Trophoblast cell (in vitro differentiated cells and primary cell): ENCODE data around the gene RGL1.

Source experiments
- DNase-seq, 2 donors: peaks; one replicate each; pipeline ENCODE4 v3.0.0-alpha.2; 2016
- H2AFZ ChIP-seq: 2 replicates; pipeline ENCODE4 v1.6.1; 2013; ENCODE audit warnings: low read length, moderate library complexity, mild to moderate bottlenecking; ENCODE audit not compliant: insufficient read depth, poor library complexity
- H2AK5ac ChIP-seq: 2 replicates; pipeline ENCODE4 v1.6.1; 2013; ENCODE audit warnings: mild to moderate bottlenecking, low read length
- H2BK120ac ChIP-seq: 2 replicates; pipeline ENCODE4 v1.6.1; 2013; ENCODE audit warnings: low read length, mild to moderate bottlenecking, moderate library complexity; ENCODE audit not compliant: insufficient read depth, poor library complexity
- H2BK12ac ChIP-seq: 2 replicates; pipeline ENCODE4 v1.6.1; 2013; ENCODE audit warnings: mild to moderate bottlenecking, low read length, moderate library complexity
- H2BK5ac ChIP-seq: 2 replicates; pipeline ENCODE4 v1.6.1; 2013; ENCODE audit warnings: low read length, low read depth, moderate library complexity, mild to moderate bottlenecking; ENCODE audit not compliant: poor library complexity
- H3K14ac ChIP-seq: 2 replicates; pipeline ENCODE4 v1.6.1; 2013; ENCODE audit warnings: mild to moderate bottlenecking, low read length
- H3K18ac ChIP-seq: 2 replicates; pipeline ENCODE4 v1.6.1; 2013; ENCODE audit warnings: mild to moderate bottlenecking, low read length
- H3K23ac ChIP-seq: 2 replicates; pipeline ENCODE4 v1.6.1; 2013; ENCODE audit warnings: low read length
- H3K27ac ChIP-seq: 2 replicates; pipeline ENCODE4 v1.5.1; 2013; ENCODE audit warnings: low read depth, mild to moderate bottlenecking, inconsistent platforms, low read length, moderate library complexity
- H3K27me3 ChIP-seq: 2 replicates; pipeline ENCODE4 v1.6.1; 2013; ENCODE audit warnings: inconsistent platforms, mild to moderate bottlenecking, low read length, moderate library complexity; ENCODE audit not compliant: insufficient read depth
- H3K36me3 ChIP-seq, 2 experiments: 1 replicate in 1 of 2; 2 replicates in 1 of 2; pipeline ENCODE4 v1.6.1; 2013; ENCODE audit warnings: low read length in 2 of 2, mild to moderate bottlenecking in 2 of 2, moderate library complexity in 1 of 2; ENCODE audit not compliant: insufficient read depth in 2 of 2, control insufficient read depth in 1 of 2
- H3K4ac ChIP-seq: 2 replicates; pipeline ENCODE4 v1.6.1; 2013; ENCODE audit warnings: low read depth, mild to moderate bottlenecking, low read length, moderate library complexity
- H3K4me1 ChIP-seq, 2 experiments: 1 replicate in 1 of 2; 2 replicates in 1 of 2; pipeline ENCODE4 v1.6.1; 2013; ENCODE audit warnings: low read length in 2 of 2, mild to moderate bottlenecking in 2 of 2, moderate library complexity in 1 of 2; ENCODE audit not compliant: insufficient read depth in 2 of 2, control insufficient read depth in 1 of 2
- H3K4me2 ChIP-seq: 2 replicates; pipeline ENCODE4 v1.6.1; 2013; ENCODE audit warnings: inconsistent platforms, mild to moderate bottlenecking, low read length, moderate library complexity
- H3K4me3 ChIP-seq: 2 replicates; pipeline ENCODE4 v1.5.1; 2013; ENCODE audit warnings: mild to moderate bottlenecking, low read depth, low read length, inconsistent platforms
- H3K79me1 ChIP-seq: one replicate; pipeline ENCODE4 v1.6.1; 2013; ENCODE audit warnings: low read length
- H3K79me2 ChIP-seq: 2 replicates; pipeline ENCODE4 v1.6.1; 2013; ENCODE audit warnings: low read length, mild to moderate bottlenecking; ENCODE audit not compliant: control insufficient read depth, insufficient read depth, poor library complexity
- H3K9ac ChIP-seq: 2 replicates; pipeline ENCODE4 v1.6.1; 2013; ENCODE audit warnings: mild to moderate bottlenecking, low read length
- H3K9me3 ChIP-seq: 2 replicates; pipeline ENCODE4 v1.6.1; 2013; ENCODE audit warnings: low read depth, mild to moderate bottlenecking, control low read depth, inconsistent platforms, low read length; ENCODE audit not compliant: insufficient read depth
- H4K12ac ChIP-seq: 2 replicates; pipeline ENCODE4 v1.6.1; 2013; ENCODE audit warnings: low read depth, mild to moderate bottlenecking, low read length, moderate library complexity
- H4K8ac ChIP-seq: 2 replicates; pipeline ENCODE4 v1.6.1; 2013; ENCODE audit warnings: low read depth, mild to moderate bottlenecking, low read length, moderate library complexity
- H4K91ac ChIP-seq: one replicate; pipeline ENCODE4 v1.6.1; 2013; ENCODE audit warnings: low read depth, mild to moderate bottlenecking, low read length, moderate library complexity
- WGBS: extraction: QIAGEN DNeasy Blood & Tissue Kit; methylation state at CpG from one replicate; pipeline ENCODE4 v1.1.7; 2013; ENCODE audit warnings: missing lambda C conversion rate; ENCODE audit not compliant: insufficient read length, insufficient coverage; ENCODE audit errors: extremely low coverage; 5-methylcytosine and 5-hydroxymethylcytosine counted together

The RGL1 gene

GRCh38 chr1:183892351-183892793 lies 87.5 kb downstream of the RGL1 start:
- no peak overlapping the region for H3K23ac ChIP-seq
- no peaks in the 10 kb centered on the region for H3K27me3 ChIP-seq
- H4K8ac ChIP-seq, result no peak overlapping the region
- H3K4ac ChIP-seq, result no peak overlapping the region
- H4K91ac ChIP-seq, result no peak overlapping the region
- H3K4me1 ChIP-seq, result peaks cover 4 to 14% of the 10 kb centered on the region in 2 experiments
- H3K79me2 ChIP-seq, result no peaks in the 10 kb centered on the region
- DNase-seq, result peak; percentile 24 to 49
- H3K4me2 ChIP-seq, result no peak overlapping the region
- no peak overlapping the region for H4K12ac ChIP-seq
- no peaks in the 10 kb centered on the region for H3K36me3 ChIP-seq
- H2AK5ac ChIP-seq, result no peak overlapping the region
- no peak overlapping the region for H3K27ac ChIP-seq
- H2BK120ac ChIP-seq, result no peak overlapping the region
- no peaks in the 10 kb centered on the region for H3K79me1 ChIP-seq
- no peak overlapping the region for H2BK5ac ChIP-seq
- no peak overlapping the region for H3K18ac ChIP-seq
- no peaks in the 10 kb centered on the region for H3K9me3 ChIP-seq
- no peak overlapping the region for H3K9ac ChIP-seq
- no peak overlapping the region for H2AFZ ChIP-seq
- H3K4me3 ChIP-seq, result no peak overlapping the region
- no peak overlapping the region for H2BK12ac ChIP-seq
- H3K14ac ChIP-seq, result no peak overlapping the region

- Histone ChIP-seq H3K9ac (no peak overlapping the region), H3K79me1 (no peaks in the 10 kb centered on the region), H3K36me3 (no peaks in the 10 kb centered on the region), H3K18ac (no peak overlapping the region), H3K4me3 (no peak overlapping the region), H3K79me2 (no peaks in the 10 kb centered on the region), H3K9me3 (no peaks in the 10 kb centered on the region), H2BK12ac (no peak overlapping the region), H3K23ac (peak overlapping the region; percentile 11), H3K27ac (no peak overlapping the region), H3K27me3 (no peaks in the 10 kb centered on the region), H2BK120ac (no peak overlapping the region), H3K14ac (no peak overlapping the region), H3K4me2 (no peak overlapping the region), H4K8ac (no peak overlapping the region), H3K4me1 (peaks cover 9 to 22% of the 10 kb centered on the region in 2 experiments), H4K12ac (no peak overlapping the region), H2AK5ac (no peak overlapping the region), H2AFZ (no peak overlapping the region), H3K4ac (no peak overlapping the region), H2BK5ac (no peak overlapping the region), H4K91ac (no peak overlapping the region)
- no CpG with 5 or more reads among the region's 3 CpGs for WGBS
- DNase-seq, result no peak
Measured at GRCh38 chr1:183893561-183894289, 88.8 kb downstream of the RGL1 start.

DNA sequence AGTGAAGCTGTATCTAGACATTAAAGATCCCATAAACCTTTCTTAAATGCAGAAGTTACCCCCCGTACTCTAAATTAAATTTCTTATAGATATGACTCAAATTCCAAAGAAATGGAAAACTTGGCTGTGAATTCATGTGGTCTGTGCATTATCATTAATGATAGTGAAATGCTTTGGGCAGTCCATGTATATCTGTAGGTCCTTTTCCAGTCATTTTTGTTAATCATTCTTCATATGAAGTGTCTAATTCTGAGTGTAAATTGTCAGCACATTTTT lies 89.3 kb downstream of the RGL1 start:
- Histone ChIP-seq H4K91ac (no peak overlapping the region), H2AK5ac (no peak overlapping the region)

DNA sequence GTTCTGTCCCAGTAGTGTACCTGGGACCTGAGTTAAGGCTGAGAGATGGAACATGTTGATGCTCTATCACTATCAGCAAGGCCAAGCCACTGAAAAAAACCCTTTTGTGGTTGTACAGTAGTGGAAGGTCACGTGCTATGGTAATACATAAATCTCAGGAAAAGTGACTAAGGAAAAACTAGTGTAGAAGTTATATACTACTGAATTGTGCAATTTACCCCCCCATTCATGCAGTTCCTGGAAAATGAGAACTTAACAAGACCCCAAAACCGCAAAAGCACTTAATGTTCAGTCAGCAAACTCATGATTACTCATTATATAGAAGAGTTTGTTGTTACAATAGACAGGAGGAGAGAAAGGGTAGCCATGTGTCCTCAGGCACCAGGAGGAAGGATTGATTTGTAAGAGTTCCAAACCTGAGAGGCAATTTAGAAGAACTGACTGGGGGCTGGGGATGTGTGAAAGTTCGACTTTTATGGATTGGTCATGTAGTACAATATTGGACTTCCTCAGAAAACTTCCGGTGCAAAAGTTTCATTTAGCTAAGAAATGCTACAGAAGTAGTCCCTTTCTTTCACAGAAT lies 91.6 kb downstream of the RGL1 start:
- Histone ChIP-seq H3K23ac (no peak overlapping the region), H3K18ac (no peak overlapping the region), H3K27ac (no peak overlapping the region), H3K4me2 (no peak overlapping the region), H4K12ac (no peak overlapping the region), H3K9ac (no peak overlapping the region), H2BK5ac (no peak overlapping the region), H3K36me3 (peaks cover 2% of the 10 kb centered on the region in 2 experiments), H3K4me1 (peaks cover 9 to 22% of the 10 kb centered on the region in 2 experiments), H2BK12ac (no peak overlapping the region), H4K91ac (no peak overlapping the region), H3K27me3 (no peaks in the 10 kb centered on the region), H3K79me1 (no peaks in the 10 kb centered on the region), H3K4ac (no peak overlapping the region), H2BK120ac (no peak overlapping the region), H2AFZ (no peak overlapping the region), H3K9me3 (no peaks in the 10 kb centered on the region), H4K8ac (no peak overlapping the region), H2AK5ac (no peak overlapping the region), H3K79me2 (no peaks in the 10 kb centered on the region), H3K4me3 (no peak overlapping the region), H3K14ac (no peak overlapping the region)
- WGBS, result no CpG with 5 or more reads among the region's 4 CpGs
- peak in 1 of 2 donors; percentile 45 for DNase-seq

More for the DNA sequence above, 89.3 kb downstream of the RGL1 start:
- Histone ChIP-seq H3K18ac (no peak overlapping the region), H2AFZ (no peak overlapping the region), H3K27ac (no peak overlapping the region), H4K12ac (no peak overlapping the region), H3K9me3 (no peaks in the 10 kb centered on the region), H2BK120ac (no peak overlapping the region), H3K14ac (no peak overlapping the region), H3K79me2 (no peaks in the 10 kb centered on the region), H2BK5ac (no peak overlapping the region), H3K36me3 (no peaks in the 10 kb centered on the region), H3K79me1 (no peaks in the 10 kb centered on the region), H3K9ac (no peak overlapping the region), H4K8ac (no peak overlapping the region), H3K4me1 (peaks cover 9 to 22% of the 10 kb centered on the region in 2 experiments), H3K27me3 (no peaks in the 10 kb centered on the region), H3K23ac (no peak overlapping the region), H3K4ac (no peak overlapping the region), H3K4me2 (no peak overlapping the region), H2BK12ac (no peak overlapping the region), H3K4me3 (no peak overlapping the region)
- DNase-seq, result no peak
- no CpG with 5 or more reads among the region's 1 CpG for WGBS
